GM13977 (cell line): ENCODE results near the gene MARCHF4.

ENCODE experiments used
- DNase-seq: peaks from one replicate; pipeline ENCODE4 v3.0.0; 2012; ENCODE audit warnings: low spot score
- in situ Hi-C: fragments of 300-500 bp; cut with MboI; formaldehyde crosslinking; loops from one replicate; pipeline ENCODE4 v1.12.0; 2022; ENCODE audit warnings: low sequenced_read_pairs, low pct_unique_long_range_greater_than_20kb, mixed read lengths, inconsistent platforms; ENCODE audit not compliant: unreplicated experiment
- TF ChIP-seq, protein P1 (sequence below): IDR thresholded peaks from 2 replicates; pipeline ENCODE4 v1.5.1; 2012; ENCODE audit warnings: mild to moderate bottlenecking, control low read depth; ENCODE audit not compliant: insufficient read depth; ENCODE audit errors: extremely low read depth, missing control alignments

The MARCHF4 gene

DNA sequence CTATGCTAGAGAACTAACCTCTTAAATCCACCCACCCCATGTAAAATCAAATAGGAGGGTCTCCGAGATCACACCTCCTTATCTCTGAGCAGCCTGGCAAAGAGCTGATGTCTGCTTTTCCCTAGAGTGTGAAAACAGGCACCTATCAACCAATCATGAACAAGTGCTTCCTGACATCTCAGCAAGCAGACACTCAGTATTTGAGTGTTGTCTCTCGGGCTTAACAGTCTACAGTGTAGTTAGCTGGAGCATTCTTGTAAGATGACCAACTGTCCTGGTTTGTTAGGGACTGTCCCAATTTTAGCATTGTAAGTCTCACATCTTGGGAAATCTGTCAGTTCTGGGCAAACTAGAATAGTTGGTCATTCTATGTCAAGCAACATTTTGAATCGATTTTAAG is 26.4 kb downstream of the MARCHF4 start:
- no peak for DNase-seq
- in situ Hi-C loops: no loop called here
- TF ChIP-seq, protein P1, sequence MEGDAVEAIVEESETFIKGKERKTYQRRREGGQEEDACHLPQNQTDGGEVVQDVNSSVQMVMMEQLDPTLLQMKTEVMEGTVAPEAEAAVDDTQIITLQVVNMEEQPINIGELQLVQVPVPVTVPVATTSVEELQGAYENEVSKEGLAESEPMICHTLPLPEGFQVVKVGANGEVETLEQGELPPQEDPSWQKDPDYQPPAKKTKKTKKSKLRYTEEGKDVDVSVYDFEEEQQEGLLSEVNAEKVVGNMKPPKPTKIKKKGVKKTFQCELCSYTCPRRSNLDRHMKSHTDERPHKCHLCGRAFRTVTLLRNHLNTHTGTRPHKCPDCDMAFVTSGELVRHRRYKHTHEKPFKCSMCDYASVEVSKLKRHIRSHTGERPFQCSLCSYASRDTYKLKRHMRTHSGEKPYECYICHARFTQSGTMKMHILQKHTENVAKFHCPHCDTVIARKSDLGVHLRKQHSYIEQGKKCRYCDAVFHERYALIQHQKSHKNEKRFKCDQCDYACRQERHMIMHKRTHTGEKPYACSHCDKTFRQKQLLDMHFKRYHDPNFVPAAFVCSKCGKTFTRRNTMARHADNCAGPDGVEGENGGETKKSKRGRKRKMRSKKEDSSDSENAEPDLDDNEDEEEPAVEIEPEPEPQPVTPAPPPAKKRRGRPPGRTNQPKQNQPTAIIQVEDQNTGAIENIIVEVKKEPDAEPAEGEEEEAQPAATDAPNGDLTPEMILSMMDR: no peak

DNA sequence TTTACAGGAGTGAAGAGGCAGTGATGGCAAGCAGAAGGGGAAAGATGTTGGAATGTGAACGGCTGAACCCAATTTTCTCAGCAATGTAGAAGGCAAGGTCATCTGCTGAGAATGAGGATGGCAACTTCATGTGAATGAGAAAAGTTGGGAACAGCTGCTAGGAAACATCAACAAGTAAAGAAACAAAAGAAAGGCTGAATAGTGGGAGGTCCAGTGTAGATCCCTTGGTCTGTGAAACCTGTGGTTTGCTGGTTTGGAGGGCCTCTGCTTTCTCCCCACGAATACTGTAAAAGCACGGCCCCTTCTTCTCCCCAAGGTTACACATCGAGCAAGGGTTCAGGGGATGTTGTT is 27.4 kb downstream of the MARCHF4 start:
- in situ Hi-C loops: no loop called here
- DNase-seq: no peak
- TF ChIP-seq, protein P1: no peak

DNA sequence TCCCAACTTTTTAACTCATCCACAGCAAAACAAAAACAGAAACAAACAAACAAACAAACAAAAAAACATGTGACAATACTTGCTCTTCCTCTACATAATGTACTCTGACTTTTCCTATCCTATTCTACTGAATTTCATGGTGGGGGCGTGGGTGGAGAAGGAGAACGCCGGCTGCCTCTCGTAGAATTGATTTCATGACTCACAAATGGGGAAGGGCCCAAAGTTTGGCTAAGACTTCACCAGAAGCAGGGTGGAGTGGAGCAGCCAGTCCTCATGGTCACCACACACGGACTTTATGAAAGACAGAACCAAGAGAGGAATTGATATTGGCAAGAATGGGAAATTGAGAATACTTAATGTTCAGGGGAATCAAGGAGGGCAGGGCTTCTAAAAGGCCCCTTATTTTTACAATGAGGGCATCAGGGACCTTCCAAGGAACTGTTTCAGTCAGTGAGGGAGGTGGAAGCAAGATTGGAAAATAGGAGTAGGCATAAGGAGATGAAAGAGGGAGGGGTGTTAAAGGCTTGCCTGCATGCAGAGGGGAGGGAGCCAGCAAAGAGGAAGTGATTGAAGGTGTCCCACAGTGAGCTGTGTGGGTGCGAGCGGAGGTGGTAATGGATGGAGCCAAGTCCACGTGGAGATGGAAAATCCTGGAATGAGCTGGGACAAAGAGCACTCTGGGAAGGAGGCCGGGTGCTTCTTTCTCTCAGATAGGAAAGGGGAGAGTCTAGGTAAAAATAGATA is 27.9 kb downstream of the MARCHF4 start:
- DNase-seq: no peak
- in situ Hi-C loops: no loop called here
- TF ChIP-seq, protein P1: no peak

DNA sequence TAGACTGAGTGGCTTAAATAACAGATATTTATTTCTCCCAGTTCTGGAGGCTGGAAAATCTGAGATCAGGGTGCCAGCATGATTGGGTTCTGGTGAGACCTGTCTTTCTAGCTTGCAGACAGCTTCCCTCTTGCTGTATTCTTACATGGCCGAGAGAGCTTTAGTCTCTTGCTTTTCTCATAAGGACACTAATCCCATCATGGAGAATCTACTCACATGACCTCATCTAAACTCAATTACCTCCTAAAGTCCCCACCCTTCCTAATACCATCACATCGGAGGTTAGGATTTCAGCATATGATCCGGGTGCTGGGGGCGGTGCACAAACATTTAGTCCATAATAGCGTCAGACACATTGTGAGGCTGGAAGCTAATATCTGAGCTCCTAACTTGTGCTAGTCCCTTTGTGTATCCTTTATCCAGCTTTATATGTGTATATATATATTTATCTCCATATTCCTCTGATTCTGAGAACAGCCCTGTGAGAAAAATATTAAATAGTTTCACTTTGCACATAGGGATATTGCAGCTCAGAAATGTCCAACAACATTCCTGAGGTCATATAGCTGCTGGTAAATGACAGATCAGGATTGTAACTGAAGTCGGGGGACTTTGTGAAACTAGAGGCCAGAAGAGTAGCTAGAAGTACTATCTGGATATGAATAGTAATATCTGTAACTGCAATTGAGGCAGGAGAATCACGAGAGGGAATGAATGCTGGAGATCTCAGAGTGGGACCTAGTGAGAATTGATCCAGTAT is 28.9 kb downstream of the MARCHF4 start:
- TF ChIP-seq, protein P1: no peak
- no peak for DNase-seq
- in situ Hi-C loops: no loop called here

DNA sequence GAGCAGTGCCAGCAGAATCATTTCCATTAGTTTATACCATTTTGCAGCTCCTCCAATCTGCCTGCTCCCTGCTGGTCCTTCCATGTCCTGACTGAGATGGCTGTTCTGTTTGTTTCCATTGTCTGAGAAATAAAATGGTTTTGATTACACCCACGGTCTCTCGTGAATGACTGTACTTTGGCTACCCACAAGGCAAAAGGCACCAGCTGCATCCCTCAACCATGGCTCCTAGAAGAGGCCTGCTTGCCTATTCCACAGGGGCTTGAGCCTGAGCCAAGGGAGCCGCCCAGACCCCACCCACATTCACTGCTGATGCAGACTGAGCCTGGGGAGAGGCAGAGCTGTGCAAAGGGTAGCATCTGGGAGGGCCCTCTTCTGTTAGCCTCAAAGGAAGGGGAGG is 31.2 kb downstream of the MARCHF4 start:
- in situ Hi-C loops: no loop called here
- TF ChIP-seq, protein P1: no peak
- no peak for DNase-seq

DNA sequence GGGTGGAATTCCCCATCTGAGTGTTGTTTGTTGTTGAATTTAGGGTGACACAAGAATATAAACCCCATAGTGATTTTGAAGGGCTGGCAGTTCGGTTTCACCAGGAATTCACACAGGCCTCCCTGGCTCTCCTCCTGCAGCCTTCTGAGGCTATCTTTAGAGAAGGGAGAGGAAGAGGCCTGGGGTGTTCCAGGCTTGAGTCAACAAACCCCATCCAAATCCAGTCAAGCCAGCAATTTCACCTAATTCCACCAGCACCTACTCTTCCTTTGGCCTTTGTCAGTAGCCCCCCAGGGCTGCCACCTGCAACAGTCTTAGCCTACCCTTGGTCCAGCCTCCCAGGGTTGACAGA is 32.0 kb downstream of the MARCHF4 start:
- DNase-seq: no peak
- in situ Hi-C loops: no loop called here
- TF ChIP-seq, protein P1: no peak
